Ectodermal cell (in vitro differentiated cells): ENCODE measurements around the gene METTL6.

Experiments
- H3K27ac ChIP-seq: 2 replicates; pipeline ENCODE4 v1.7.0; 2013; ENCODE audit warnings: mild to moderate bottlenecking, low read depth, low read length; ENCODE audit not compliant: insufficient read depth, poor library complexity, severe bottlenecking
- H3K27me3 ChIP-seq: 2 replicates; pipeline ENCODE4 v1.7.0; 2013; ENCODE audit warnings: mild to moderate bottlenecking, low read length; ENCODE audit not compliant: insufficient read depth, control insufficient read depth, poor library complexity, severe bottlenecking
- H3K36me3 ChIP-seq: one replicate; pipeline ENCODE4 v1.7.0; 2013; ENCODE audit warnings: low read length; ENCODE audit not compliant: control insufficient read depth, insufficient read depth
- H3K4me1 ChIP-seq: one replicate; pipeline ENCODE4 v1.7.0; 2013; ENCODE audit warnings: low read length; ENCODE audit not compliant: control insufficient read depth, insufficient read depth
- H3K4me3 ChIP-seq: 2 replicates; pipeline ENCODE4 v1.7.0; 2013; ENCODE audit warnings: low read depth, low read length, control low read depth; ENCODE audit not compliant: insufficient read depth
- H3K9me3 ChIP-seq: 2 replicates; pipeline ENCODE4 v1.7.0; 2013; ENCODE audit warnings: mild to moderate bottlenecking, low read length, moderate library complexity; ENCODE audit not compliant: control insufficient read depth
- WGBS, 2 experiments: methylation state at CpG; one replicate each; pipeline ENCODE4 v1.1.7; 2013; ENCODE audit warnings: missing lambda C conversion rate in 2 of 2; 5-methylcytosine and 5-hydroxymethylcytosine counted together

The METTL6 gene

GRCh38 chr3:15451216-15452113 lies 24.1 kb upstream of the METTL6 start:
- Histone ChIP-seq H3K27ac (no peak overlapping the region), H3K36me3 (no peaks in the 10 kb centered on the region), H3K4me1 (no peaks in the 10 kb centered on the region), H3K4me3 (no peak overlapping the region), H3K9me3 (no peaks in the 10 kb centered on the region), H3K27me3 (no peaks in the 10 kb centered on the region)
- 92 to 93% methylated on average over 18 of the region's 18 CpGs for WGBS, 2 experiments

- H3K4me1 ChIP-seq, result no peaks in the 10 kb centered on the region
- WGBS, 2 experiments, result 93 to 94% methylated on average over 12 of the region's 12 CpGs
- no peaks in the 10 kb centered on the region for H3K36me3 ChIP-seq
- no peak overlapping the region for H3K27ac ChIP-seq
- H3K27me3 ChIP-seq, result no peaks in the 10 kb centered on the region
- H3K4me3 ChIP-seq, result no peak overlapping the region
- no peaks in the 10 kb centered on the region for H3K9me3 ChIP-seq
Observed at GRCh38 chr3:15450438-15451215, 23.3 kb upstream of the METTL6 start.

GRCh38 chr3:15449489-15450224 lies 22.3 kb upstream of the METTL6 start:
- no peaks in the 10 kb centered on the region for H3K27me3 ChIP-seq
- no peak overlapping the region for H3K4me3 ChIP-seq
- H3K27ac ChIP-seq, result no peak overlapping the region
- no peaks in the 10 kb centered on the region for H3K36me3 ChIP-seq
- no peaks in the 10 kb centered on the region for H3K9me3 ChIP-seq
- no peaks in the 10 kb centered on the region for H3K4me1 ChIP-seq
- 92 to 94% methylated on average over 3 of the region's 3 CpGs for WGBS, 2 experiments

GRCh38 chr3:15443826-15444524 lies 16.6 kb upstream of the METTL6 start:
- Histone ChIP-seq H3K9me3 (no peaks in the 10 kb centered on the region), H3K36me3 (peaks cover 15% of the 10 kb centered on the region), H3K4me1 (no peaks in the 10 kb centered on the region), H3K27me3 (no peaks in the 10 kb centered on the region), H3K4me3 (no peak overlapping the region), H3K27ac (no peak overlapping the region)
- 89 to 92% methylated on average over 4 of the region's 4 CpGs for WGBS, 2 experiments

- WGBS, 2 experiments, result 94% methylated on average over 4 of the region's 4 CpGs
- H3K9me3 ChIP-seq, result no peaks in the 10 kb centered on the region
- H3K36me3 ChIP-seq, result peaks cover 31% of the 10 kb centered on the region
- no peak overlapping the region for H3K27ac ChIP-seq
- no peak overlapping the region for H3K4me3 ChIP-seq
- no peaks in the 10 kb centered on the region for H3K4me1 ChIP-seq
- H3K27me3 ChIP-seq, result no peaks in the 10 kb centered on the region
Observed at GRCh38 chr3:15440891-15441290, 13.5 kb upstream of the METTL6 start.

- Histone ChIP-seq H3K27me3 (no peaks in the 10 kb centered on the region), H3K36me3 (peaks cover 43% of the 10 kb centered on the region), H3K4me3 (no peak overlapping the region), H3K4me1 (no peaks in the 10 kb centered on the region), H3K27ac (no peak overlapping the region), H3K9me3 (no peaks in the 10 kb centered on the region)
Observed at GRCh38 chr3:15439476-15439875, 12.1 kb upstream of the METTL6 start.

- H3K27ac ChIP-seq, result no peak overlapping the region
- H3K36me3 ChIP-seq, result peaks cover 48% of the 10 kb centered on the region
- no peak overlapping the region for H3K4me3 ChIP-seq
- no peaks in the 10 kb centered on the region for H3K4me1 ChIP-seq
- no peaks in the 10 kb centered on the region for H3K27me3 ChIP-seq
- H3K9me3 ChIP-seq, result no peaks in the 10 kb centered on the region
- 97 to 98% methylated on average over 3 to 4 of the region's 4 CpGs for WGBS, 2 experiments
Observed at GRCh38 chr3:15438983-15439382, 11.6 kb upstream of the METTL6 start.

GRCh38 chr3:15436246-15436645 lies 8.9 kb upstream of the METTL6 start:
- Histone ChIP-seq H3K27me3 (no peaks in the 10 kb centered on the region), H3K4me3 (no peak overlapping the region), H3K9me3 (no peaks in the 10 kb centered on the region), H3K4me1 (no peaks in the 10 kb centered on the region), H3K36me3 (peaks cover 51% of the 10 kb centered on the region), H3K27ac (no peak overlapping the region)
- WGBS, 2 experiments, result 94 to 95% methylated on average over 6 of the region's 6 CpGs

- 86 to 93% methylated on average over 4 of the region's 4 CpGs for WGBS, 2 experiments
- no peak overlapping the region for H3K4me3 ChIP-seq
- H3K27ac ChIP-seq, result no peak overlapping the region
- no peaks in the 10 kb centered on the region for H3K27me3 ChIP-seq
- H3K4me1 ChIP-seq, result no peaks in the 10 kb centered on the region
- no peaks in the 10 kb centered on the region for H3K9me3 ChIP-seq
- peaks cover 39% of the 10 kb centered on the region for H3K36me3 ChIP-seq
Observed at GRCh38 chr3:15434756-15435155, 7.4 kb upstream of the METTL6 start.
